Neural cell (in vitro differentiated cells): ENCODE measurements around the gene BATF3.

Experiments
- CTCF ChIP-seq: fragments of 450-650 bp; IDR thresholded peaks from 2 replicates; pipeline ENCODE4 v1.5.1; 2014; ENCODE audit warnings: antibody characterized with exemption, mild to moderate bottlenecking, moderate library complexity; ENCODE audit not compliant: poor library complexity, severe bottlenecking
- EP300 ChIP-seq: fragments of 450-650 bp; conservative IDR thresholded peaks from 2 replicates; pipeline ENCODE4 v1.6.1; 2014; ENCODE audit warnings: antibody characterized with exemption, mild to moderate bottlenecking, moderate library complexity; ENCODE audit not compliant: poor library complexity, severe bottlenecking
- EZH2 ChIP-seq: fragments of 200-600, 300-800 bp; shearing (Covaris generic), sonication (generic); IDR thresholded peaks from 2 replicates; pipeline ENCODE4 v1.6.1; 2014; ENCODE audit warnings: antibody characterized with exemption, low read length, borderline replicate concordance, mild to moderate bottlenecking; ENCODE audit not compliant: insufficient read depth, poor library complexity, severe bottlenecking
- POLR2AphosphoS5 ChIP-seq: IDR thresholded peaks from 2 replicates; pipeline ENCODE4 v1.6.1; 2012
- RAD21 ChIP-seq: fragments of 450-650 bp; conservative IDR thresholded peaks from 2 replicates; pipeline ENCODE4 v1.6.1; 2014; ENCODE audit warnings: antibody characterized with exemption, mild to moderate bottlenecking, moderate library complexity
- SMC3 ChIP-seq: fragments of 450-650 bp; conservative IDR thresholded peaks from 2 replicates; pipeline ENCODE4 v1.6.1; 2014; ENCODE audit warnings: antibody characterized with exemption, mild to moderate bottlenecking, moderate library complexity; ENCODE audit not compliant: poor library complexity
- TAF1 ChIP-seq: IDR thresholded peaks from 2 replicates; pipeline ENCODE4 v1.6.1; 2012; ENCODE audit warnings: low read depth

DNA sequence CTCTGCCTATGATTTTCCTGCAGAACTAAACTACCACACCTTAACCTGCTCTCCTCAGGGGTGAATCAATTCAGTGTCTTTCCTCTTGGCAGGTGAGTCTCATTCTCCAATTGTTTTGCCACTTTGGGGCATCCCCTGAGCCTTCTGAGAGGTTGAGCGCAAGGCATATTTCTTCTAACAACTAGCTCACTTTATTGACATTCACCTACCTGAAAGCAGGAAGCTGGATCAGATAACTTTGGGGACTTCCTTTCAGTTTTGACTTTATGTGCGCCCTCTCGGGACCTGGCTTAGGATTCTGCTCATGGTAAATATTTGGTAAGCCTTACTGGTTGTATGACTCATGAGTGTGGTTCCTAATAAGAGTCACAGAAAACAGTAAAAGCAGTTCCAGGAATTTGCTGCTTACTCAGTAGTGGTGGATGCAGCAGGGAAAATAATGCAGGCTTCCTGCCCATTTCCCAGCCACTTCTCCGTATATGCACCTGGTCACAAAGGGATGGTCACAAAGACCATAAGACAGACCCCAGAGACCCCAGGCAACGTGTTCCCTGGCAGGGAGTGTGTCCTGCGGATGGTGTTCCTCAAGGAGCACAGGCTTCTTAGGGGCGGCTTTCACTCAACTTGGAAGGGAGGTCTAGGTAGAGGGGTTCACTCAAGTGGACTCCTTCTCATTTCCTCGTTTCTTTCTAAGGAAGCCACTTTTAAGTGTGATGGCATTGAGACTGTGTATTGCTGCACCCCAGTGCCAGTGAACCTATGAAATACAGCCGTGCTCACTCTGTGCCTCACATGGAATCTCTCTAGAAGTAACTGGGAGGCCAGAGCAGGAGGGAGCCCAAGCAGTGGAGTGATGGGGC lies 22.0 kb upstream of the BATF3 start:
- TF ChIP-seq CTCF (no peak), SMC3 (no peak), TAF1 (no peak), EZH2 (no peak), RAD21 (no peak), POLR2AphosphoS5 (no peak), EP300 (no peak)
